HG03280 (cell line): ENCODE results near the gene HMGB3.

Experiments used
- ATAC-seq: cut with Tn5 transposase; IDR thresholded peaks from one replicate; pipeline ENCODE4 v1.9.1; 2021; ENCODE audit warnings: mild to moderate bottlenecking, moderate library complexity; ENCODE audit not compliant: unreplicated experiment

The HMGB3 gene

GRCh38 chrX:151039351-151039750 lies 56.2 kb downstream of the HMGB3 start:
- no peak for ATAC-seq
